ENCODE data around the gene JAKMIP3.

- TF ChIP-seq, protein P1, sequence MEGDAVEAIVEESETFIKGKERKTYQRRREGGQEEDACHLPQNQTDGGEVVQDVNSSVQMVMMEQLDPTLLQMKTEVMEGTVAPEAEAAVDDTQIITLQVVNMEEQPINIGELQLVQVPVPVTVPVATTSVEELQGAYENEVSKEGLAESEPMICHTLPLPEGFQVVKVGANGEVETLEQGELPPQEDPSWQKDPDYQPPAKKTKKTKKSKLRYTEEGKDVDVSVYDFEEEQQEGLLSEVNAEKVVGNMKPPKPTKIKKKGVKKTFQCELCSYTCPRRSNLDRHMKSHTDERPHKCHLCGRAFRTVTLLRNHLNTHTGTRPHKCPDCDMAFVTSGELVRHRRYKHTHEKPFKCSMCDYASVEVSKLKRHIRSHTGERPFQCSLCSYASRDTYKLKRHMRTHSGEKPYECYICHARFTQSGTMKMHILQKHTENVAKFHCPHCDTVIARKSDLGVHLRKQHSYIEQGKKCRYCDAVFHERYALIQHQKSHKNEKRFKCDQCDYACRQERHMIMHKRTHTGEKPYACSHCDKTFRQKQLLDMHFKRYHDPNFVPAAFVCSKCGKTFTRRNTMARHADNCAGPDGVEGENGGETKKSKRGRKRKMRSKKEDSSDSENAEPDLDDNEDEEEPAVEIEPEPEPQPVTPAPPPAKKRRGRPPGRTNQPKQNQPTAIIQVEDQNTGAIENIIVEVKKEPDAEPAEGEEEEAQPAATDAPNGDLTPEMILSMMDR (IDR thresholded peaks at IDR 0.05; ENCODE audit: low read depth, low read length) = no peak
- TF ChIP-seq EZH2phosphoT487 (IDR thresholded peaks at IDR 0.05; ENCODE audit: low read depth) = no peak
Measured at GRCh38 chr10:132100091-132100481, 34.3 kb downstream of the JAKMIP3 start.
